GM12801 (cell line): ENCODE data around the gene VWA3B.

Experiments
- CTCF ChIP-seq: IDR thresholded peaks from one replicate; pipeline ENCODE4 v1.5.1; 2011; ENCODE audit warnings: control low read depth; ENCODE audit not compliant: insufficient read length; ENCODE audit errors: extremely low read depth

VWA3B gene

GRCh38 chr2:98299211-98299905 lies 212.4 kb downstream of the VWA3B start:
- no peak for TF ChIP-seq CTCF

GRCh38 chr2:98300141-98300874 lies 213.3 kb downstream of the VWA3B start:
- no peak for TF ChIP-seq CTCF

GRCh38 chr2:98301469-98301868 lies 214.5 kb downstream of the VWA3B start:
- TF ChIP-seq CTCF = no peak

- no peak for TF ChIP-seq CTCF
These were observed 221.1 kb downstream of the VWA3B start for GRCh38 chr2:98308068-98308467.

GRCh38 chr2:98308532-98308931 lies 221.6 kb downstream of the VWA3B start:
- TF ChIP-seq CTCF = no peak

GRCh38 chr2:98309580-98309979 lies 222.6 kb downstream of the VWA3B start:
- TF ChIP-seq CTCF = no peak

- no peak for TF ChIP-seq CTCF
These were observed 223.0 kb downstream of the VWA3B start for GRCh38 chr2:98310010-98310409.
